ENCODE measurements around the gene FCRL2.

Gene FCRL2, protein sequence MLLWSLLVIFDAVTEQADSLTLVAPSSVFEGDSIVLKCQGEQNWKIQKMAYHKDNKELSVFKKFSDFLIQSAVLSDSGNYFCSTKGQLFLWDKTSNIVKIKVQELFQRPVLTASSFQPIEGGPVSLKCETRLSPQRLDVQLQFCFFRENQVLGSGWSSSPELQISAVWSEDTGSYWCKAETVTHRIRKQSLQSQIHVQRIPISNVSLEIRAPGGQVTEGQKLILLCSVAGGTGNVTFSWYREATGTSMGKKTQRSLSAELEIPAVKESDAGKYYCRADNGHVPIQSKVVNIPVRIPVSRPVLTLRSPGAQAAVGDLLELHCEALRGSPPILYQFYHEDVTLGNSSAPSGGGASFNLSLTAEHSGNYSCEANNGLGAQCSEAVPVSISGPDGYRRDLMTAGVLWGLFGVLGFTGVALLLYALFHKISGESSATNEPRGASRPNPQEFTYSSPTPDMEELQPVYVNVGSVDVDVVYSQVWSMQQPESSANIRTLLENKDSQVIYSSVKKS

DNA sequence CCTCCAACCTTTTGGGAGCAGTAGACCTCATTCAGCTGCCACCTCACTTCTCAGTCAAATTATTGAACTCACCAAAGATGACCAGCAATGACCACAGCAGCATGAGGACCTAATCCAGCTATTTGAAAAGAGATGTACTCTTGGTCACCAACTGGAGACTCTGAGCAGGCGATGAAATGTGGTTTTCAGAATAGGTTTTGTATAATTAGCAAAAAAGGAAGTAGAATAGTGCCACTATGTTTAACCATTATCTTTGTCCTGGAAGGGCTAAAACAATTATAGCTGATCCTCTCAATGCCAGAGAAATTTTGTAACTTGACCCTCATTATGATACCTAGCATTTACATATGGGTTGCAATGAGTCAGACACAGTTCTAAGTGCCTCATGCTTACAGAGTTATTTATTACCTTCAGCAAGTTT is at the start of gene FCRL2:
Gene FCRL2, minus strand, starts transcription at position 162 of the 421 bp plus-strand sequence. Its CDS starts 59 bp downstream, at position 103.
- DNase-seq: no peak

DNA sequence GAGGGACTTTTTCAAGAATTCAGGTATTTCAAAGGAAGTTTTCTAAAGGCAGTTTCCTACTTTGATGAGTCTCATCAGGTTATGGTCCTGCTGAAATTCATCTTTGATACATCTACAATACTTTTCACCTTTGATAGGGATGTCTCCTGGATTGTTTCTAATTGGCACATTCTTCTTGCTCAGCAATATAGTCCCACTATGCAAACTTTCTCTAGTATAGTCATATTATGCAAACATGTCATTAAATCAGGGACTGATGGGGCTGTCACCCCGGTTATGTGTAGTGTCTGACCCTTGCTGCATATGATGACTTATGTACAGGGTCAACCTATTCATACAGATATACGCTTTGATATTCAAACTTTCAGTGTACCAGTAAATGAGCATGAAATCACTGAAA is 43.4 kb upstream of the FCRL2 start:
- no peak for DNase-seq

DNA sequence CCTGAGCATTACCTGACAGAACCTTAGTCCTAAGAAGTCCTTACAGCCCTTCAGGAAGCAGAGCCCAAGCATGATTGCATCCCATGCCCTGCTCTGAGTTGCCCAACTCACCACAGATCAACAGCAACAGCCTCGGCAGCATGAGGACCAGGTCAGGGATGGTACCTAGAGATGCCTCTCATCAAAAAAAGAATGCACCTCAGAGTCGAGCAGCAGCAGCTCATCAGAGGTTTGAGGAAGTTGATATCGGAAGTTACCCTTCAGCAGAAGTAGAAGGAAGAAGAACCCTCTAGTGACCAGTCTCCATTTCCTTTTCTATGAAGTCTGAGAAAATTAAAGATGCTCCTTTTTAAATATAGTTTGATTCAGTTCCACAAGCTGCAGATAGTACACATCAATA is 43.0 kb upstream of the FCRL2 start, which contains the start of gene FCRL1:
Gene FCRL1, minus strand, starts transcription at position 225 of the 400 bp plus-strand sequence. Its CDS starts 83 bp downstream, at position 142.
- no peak for DNase-seq

DNA sequence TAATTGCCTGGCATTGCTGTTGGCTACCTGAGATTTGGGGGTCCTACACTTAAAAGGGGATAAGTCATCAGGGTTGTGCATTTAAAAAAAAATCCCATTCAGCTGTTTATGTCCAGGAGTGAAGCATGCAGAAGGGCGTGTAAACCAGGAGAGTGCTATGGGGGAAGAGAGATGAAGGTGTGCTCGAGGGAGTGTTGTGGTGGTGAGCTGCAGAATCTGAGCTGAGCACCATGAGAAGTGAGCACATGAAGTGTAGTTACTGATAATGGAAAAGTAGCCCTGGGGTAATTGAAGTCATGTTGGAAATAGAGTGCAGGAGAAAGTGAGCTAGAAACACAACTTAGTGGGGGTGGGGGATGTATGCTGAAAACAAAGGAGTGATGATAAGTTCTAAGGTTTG is 42.3 kb upstream of the FCRL2 start:
- no peak for DNase-seq

DNA sequence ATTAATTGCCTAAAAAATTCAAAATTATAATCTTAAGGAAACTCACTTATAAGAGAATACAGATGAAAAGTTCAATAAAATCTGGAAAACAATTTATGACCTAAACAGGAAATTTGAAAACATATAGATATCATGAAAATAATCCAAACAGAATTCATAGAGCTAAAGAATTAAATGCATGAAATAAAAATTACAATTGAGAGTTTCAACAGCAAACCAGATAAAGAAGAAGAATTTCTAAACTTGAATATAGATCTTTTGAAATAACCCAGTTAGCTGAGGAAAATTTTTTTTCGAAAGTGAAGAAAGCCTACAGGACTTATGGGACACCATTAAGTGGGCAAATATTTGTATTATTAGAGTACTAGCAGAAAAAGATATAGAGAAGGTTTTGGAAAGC is 36.3 kb upstream of the FCRL2 start:
- no peak for DNase-seq

DNA sequence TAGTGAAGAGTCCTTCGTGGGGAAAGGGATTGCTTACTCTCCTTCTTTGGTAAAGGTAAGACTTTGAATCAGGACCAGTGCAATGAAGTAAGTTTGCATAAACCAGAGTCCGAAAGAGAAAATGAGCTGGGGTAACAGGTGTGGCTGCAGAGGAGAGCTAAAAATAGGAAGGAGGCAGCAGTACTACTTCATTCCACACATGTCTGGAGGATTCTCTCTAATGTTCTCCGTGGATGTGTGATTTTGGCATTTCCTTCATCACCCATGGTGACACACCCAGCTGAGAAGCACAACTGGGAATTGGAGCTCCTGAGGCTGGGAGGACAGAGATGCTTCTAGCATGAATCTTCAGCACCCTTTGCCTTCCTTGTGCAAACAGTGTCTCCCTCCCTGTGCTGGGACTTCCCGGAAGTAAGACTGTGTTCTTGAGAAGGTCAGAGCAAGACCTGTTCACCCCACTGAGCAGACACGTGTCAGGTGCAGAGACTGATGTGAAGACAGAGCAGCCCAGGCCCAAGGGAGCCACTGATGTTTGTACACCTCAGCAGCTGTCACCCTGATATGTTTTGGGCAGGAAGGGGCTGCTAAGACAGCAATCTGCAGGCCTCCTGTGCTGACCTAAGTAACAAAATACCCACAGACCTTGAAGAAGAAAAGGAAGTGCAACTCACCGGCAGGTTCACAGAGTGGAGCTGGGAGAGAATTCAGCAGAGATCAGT is 29.7 kb upstream of the FCRL2 start:
- no peak for DNase-seq

DNA sequence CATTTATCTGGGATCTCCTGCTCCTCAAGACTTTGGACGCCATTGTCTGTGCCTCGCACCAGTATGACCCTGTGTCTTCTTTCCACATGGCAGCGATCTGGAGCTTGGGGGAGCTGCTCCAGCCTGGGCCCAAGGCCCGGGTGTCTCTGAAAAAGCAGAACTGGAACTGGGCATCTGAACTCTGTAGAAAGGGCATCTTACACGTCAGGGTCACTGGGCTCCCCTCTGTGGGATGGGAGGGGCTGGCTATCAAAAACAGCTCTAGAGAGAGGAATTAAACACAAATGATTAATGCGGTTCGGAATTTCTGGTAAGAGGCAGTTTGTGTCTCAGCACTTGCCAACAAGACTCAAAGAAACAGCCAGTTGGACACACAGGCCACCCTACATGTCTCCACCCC is 26.9 kb upstream of the FCRL2 start:
- DNase-seq: no peak

DNA sequence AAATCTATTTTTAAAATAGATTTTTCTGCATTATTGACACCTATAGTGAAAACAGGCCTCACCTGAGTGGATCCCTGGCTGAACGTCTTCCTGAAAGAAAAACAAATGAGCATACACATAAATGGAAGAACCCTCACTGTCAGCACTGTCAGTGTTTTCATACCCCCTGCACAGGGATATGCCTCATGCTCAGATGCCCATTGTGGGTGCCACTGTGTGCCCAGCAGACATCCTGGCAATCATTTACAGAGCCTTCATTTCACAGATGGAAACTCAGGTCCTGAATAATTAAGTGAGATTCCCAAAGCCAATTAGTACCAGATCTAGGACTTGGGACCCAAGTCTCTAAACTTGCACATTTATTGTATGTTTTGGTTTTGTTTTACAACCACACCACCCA is 23.1 kb upstream of the FCRL2 start:
- DNase-seq: no peak

DNA sequence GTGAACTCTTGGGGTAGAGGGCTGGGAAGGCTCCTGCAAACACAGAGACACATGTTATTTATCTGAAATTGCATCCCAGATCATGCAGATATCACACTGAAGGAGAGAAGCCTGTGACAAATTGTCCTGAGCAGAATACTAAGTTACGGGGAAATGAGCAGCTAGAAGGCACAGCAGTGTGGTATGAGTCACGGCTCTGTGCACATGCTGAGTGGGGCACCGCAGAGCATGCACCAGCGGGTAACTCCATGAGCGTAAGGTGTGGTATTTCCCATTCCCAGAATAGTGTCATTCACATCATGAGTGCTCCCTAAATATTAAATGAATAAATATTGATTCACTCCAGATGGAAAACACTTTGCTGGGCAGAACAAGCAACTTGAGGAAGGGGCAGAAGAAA is 21.3 kb upstream of the FCRL2 start:
- DNase-seq: no peak

DNA sequence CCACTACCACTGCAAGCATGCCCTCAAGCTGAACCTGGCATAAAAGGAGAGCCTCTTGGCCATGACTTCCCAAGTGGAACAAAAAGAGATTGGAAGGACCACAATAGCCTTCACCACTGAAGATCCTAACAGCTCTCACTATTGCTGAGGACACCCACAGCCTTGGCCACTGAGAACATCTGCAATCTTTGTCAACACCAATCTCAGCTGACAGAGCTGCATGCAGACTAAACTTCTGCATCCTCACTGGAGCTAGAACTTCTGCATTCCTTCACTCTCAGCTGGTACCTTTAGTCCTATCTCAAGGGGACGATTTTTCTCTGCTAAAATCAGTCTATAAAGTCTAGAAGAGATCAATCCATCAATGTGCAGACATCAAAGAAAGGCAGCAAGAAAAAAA is 8.3 kb upstream of the FCRL2 start:
- DNase-seq: no peak

DNA sequence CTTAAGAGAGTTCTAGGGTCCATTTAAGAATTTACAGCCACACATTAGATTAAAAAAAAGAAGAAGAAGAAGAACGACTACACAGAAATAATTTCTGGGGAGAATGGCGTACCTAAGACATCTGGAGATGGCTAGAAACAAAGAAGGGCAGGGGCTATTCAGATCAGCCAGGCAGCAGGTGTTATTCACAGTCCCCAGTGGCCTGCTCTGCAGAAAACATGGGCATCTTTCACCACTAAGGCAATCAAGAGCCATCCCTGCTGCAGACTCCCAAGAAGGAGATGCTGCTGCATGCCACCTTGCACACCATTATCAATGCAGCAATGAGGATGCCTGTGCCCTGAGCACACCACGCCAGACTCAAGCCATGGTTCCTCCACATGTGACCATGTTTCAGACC is 7.9 kb upstream of the FCRL2 start:
- no peak for DNase-seq

DNA sequence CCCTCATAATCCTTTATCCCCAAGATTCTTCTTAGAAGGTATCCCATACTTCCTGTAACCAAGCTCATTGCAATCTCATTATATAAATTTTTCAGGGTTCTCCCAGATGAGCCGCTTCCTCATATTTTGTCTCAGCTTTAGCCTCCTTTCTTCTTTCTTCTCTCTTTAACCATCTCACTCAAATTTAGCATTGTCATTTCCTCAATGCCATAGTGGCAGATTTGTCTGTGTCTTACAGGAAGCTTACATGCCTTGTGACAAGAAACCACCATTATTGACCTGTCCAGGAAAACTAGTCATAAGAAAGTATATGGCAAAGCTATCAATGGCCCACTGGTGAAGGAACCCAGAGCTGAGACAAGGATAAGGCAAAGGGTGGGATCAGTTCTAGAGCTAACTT is 6.0 kb upstream of the FCRL2 start:
- DNase-seq: no peak

DNA sequence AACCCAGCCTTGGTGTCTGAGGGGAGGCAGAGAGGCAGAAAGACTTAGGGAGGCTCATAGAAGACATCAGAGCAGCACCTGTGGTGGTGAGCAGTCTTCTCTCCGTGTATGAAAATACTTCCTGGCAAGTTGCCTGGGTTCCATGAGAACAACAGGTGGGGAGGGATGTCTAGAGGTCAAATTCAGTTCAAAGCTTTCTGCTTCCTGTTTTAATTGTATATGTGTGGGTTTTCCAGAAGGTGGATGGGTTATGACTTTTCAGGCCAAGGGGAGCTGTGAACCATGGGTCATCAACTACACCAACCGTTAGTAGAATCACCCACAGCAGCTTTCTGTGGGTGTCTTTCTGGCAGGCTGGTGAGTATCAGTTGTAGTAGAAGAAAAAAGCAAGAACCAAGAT is 4.1 kb upstream of the FCRL2 start:
- no peak for DNase-seq

DNA sequence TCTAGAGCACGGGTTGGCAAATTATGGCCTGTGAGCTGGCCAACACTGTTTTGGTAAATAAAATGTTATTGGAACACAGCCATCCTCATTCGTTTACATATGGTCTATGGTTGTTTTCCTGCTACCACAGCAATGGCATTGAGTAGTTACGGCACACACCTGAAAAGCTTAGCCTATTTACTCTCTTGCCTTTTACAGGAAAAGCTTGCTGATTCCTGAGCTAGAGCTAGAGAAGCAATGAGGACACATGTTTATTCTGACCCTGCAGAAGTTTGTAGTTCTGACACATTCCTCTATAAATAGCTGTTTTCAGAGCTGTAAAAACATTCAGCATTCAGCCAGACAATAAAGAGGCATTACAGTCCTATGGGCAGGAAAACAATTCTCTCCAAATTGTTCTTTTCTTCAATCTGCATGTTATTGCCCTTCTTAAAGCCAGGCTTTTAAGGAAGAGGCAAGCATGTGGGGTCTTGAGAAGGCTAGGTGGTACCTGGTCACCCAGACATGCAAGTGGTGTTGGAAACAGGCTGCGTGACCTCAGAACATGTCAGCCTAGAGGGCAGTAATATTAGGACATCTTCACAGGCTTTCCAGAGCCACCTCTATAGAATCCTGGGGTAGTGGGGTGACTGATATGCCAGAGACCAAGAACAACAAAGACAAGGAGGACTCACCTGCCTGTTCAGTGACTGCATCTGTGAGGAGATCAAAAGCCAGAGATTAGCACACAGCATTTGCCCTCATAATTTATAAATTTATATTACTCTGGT is 1.6 kb downstream of the FCRL2 start:
- DNase-seq: no peak

DNA sequence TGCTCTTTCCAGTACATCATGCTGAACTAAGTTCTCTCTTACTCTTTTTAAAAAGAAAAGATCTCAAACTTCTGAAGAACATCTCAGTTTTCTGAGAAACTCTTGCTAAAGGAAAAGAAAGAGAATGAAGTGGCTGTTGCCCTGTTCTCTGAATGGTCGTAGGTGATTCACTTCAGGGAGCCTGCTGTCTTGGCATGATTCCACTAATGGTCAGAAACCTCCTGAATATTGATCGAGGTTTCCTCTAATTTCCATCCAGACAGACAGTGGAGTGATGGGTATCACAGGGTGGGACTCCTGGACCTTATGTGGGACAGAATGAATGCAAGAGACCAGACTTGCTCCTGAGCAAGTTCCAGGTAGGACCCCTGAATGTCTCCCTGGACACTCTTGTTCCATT is 2.5 kb downstream of the FCRL2 start:
- DNase-seq: no peak

DNA sequence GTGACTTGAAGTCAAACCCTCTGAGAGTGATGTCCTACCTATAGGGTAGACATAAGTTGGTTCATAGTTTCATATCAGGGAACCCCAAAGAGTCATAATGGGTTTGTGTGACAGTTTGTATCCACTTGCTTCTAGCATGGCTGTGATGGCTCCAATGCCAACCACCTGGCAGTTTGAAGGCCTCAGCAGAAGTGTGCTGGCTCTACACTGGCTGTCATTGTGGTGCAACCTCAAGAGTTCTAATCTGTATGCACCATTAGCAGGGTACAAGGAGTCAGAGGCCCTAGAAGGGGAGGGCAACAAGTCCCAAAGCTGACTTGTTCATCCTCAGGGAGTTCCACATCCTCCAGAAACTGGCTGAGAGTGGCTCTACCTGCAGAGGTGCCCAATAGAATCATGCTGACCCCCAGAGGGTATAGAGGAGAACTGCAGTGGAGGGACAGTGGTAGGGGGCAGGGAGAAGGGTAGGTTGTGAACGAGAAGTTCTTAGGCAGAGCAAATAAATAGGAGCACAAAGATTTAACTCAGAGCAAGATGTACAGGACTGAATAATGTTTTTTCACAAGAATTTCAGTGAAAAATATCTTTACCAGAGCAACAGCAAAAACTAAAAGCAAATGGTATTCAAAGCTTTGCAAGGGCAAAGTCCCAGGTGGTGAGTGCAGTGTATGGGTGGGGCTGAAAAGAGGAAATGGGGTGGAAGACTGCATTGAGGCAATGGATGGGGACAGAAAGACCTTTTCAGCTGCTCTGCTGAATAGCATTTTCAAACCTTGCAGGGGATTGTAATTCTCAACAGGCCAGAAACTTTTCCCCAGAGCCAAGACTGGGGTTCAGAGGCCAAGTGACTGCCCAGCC is 3.2 kb downstream of the FCRL2 start:
- DNase-seq: no peak

DNA sequence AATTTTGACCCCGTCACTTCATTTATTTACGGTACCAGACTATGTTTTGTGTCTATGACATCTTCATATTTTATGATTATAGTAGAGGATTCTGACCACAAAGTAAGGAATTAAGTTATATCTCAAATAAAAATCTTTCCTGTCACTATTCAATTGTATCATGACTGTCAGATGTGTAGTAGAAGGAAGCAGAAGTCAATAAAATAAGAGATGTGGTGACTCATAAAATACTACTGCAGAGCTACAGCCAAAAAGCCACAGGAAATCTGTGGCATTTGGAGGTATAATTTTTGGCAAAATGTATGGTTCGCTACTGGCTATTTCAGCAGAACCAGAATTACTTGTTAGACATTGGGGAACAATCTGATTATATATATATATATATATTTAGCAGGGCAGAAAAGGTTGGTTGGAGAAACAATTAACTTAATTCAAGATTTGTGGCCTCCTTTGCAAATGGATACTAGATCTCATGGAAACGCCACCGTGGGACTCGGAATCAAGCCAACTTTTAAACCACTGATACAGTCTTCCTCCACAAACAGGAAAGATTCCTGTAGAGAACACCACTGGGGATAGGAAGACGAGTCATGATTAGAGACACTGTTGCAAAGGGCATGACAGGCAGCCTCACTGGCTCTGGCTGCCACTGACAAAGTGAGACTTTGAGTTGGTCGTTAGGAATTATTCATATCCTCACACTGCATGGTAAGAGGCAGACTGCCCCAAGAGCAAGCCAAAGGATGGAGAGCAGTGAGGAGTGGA is 5.1 kb downstream of the FCRL2 start:
- DNase-seq: no peak

DNA sequence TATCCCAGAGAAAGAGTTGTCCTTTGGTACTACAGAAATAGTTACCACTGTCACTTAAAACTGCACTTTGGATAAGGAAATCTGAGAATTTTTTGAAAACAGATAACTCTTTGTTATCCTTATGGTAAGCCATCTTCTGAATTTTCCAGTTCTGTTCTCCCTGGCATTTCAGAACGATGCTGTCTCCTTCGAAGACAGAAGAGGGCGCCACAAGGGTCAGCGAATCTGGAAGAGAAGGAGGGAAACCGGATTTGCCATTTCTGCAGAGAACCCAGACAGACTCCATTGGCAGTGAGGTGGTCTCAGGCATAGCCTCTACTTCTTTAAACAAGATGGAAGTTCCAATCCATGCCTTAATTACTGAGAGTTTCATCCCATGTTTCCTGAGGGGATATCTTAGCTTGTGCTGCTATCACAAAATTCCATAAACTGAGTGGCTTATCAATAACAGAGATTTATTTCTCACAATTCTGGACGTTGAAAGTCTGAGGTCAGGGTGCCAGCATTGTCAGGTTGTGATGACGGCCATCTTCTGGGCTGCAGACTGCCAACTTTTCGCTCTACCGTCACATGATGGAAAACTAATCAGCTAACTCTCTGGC is 6.4 kb downstream of the FCRL2 start:
- DNase-seq: no peak

DNA sequence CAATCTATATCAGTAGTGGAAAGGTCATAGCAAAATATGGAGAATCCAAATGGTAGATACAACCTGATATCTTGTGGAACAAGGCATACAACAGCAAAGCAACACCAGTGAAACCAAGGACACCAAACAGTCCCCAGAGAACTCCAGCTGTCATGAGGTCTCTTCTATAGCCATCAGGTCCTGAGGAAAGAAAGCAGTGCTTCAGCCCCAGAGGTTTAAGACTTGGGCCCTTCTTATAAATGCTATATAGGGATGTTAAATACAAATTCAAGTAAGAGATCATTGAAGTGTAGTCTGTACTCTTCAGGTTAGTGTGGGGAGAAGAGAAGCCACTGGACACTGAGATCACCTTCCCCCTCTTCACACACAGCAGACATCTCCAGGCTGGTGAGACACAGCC is 10.1 kb downstream of the FCRL2 start:
- no peak for DNase-seq

DNA sequence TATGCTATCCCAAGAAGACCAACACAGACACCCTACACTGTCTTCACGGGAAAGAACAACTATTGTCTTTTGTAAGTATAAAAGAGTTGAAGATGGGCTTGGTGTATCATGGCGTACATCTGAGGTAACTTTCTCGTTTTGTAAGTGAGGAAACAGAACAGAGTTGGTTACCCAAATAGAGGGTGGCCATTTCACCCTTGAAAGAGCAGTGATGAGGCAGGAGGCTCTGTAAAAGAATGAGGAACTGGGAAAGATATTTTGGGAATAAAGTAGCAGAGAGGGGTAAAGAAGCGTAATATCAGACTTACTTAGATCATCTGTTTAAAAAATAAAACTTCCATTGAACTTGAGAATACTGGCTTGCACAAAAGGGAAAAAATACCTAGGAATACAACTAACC is 18.9 kb downstream of the FCRL2 start:
- DNase-seq: no peak

DNA sequence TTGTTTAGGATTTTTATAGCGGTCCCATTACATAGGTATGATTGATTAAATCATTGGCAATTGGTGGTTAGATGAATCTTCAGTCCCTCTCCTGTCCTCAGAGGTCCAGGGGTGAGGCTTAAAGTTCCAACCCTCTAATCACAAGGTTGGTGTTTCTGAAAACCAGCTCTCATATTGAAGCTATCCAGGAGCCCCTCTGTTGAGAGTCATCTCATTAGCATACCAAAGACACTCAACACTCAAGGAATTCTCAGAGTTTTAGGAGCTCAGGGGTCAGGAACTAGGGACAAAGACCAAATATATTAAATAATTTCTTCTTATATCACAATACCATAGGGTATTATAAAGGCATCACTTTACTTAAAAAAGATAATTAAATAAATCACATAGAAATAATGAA is 23.3 kb downstream of the FCRL2 start:
- no peak for DNase-seq
